MM.1S (cell line): ENCODE data around the gene VPS13A.

Experiments used
- DNase-seq: peaks from one replicate; pipeline ENCODE4 v3.0.0-alpha.2; 2015
- H2AFZ ChIP-seq: fragments of 300-600 bp; sonication (generic); 2 replicates; pipeline ENCODE4 v1.6.0; 2016; ENCODE audit warnings: antibody characterized with exemption, low read length
- H3F3A ChIP-seq: fragments of 300-600 bp; sonication (generic); 2 replicates; pipeline ENCODE4 v1.6.1; 2016; ENCODE audit warnings: mild to moderate bottlenecking, antibody characterized with exemption, low read length, moderate library complexity, mixed read lengths; ENCODE audit not compliant: insufficient read depth
- H3K27ac ChIP-seq: fragments of 300-600 bp; sonication (generic); 2 replicates; pipeline ENCODE4 v1.5.1; 2016; ENCODE audit warnings: mild to moderate bottlenecking, low read length
- H3K27me3 ChIP-seq: fragments of 300-600 bp; sonication (generic); replicated peaks from 2 replicates; pipeline ENCODE4 v1.6.0; 2016; ENCODE audit warnings: low read length; ENCODE audit not compliant: insufficient read depth
- H3K36me3 ChIP-seq: fragments of 300-600 bp; sonication (generic); replicated peaks from 2 replicates; pipeline ENCODE4 v1.6.1; 2016; ENCODE audit warnings: mild to moderate bottlenecking, low read length, mixed read lengths; ENCODE audit not compliant: insufficient read depth
- H3K4me1 ChIP-seq: fragments of 300-600 bp; sonication (generic); 2 replicates; pipeline ENCODE4 v1.6.1; 2016; ENCODE audit warnings: low read length, mixed read lengths
- H3K4me2 ChIP-seq: fragments of 300-600 bp; sonication (generic); 2 replicates; pipeline ENCODE4 v1.6.0; 2016; ENCODE audit warnings: low read depth, low read length
- H3K4me3 ChIP-seq: fragments of 300-600 bp; sonication (generic); 2 replicates; pipeline ENCODE4 v1.5.1; 2016; ENCODE audit warnings: low read length, mixed read lengths
- H3K79me2 ChIP-seq: fragments of 300-600 bp; sonication (generic); 2 replicates; pipeline ENCODE4 v1.6.1; 2016; ENCODE audit warnings: mixed run types, low read length, mixed read lengths
- H3K9ac ChIP-seq: fragments of 300-600 bp; sonication (generic); 2 replicates; pipeline ENCODE4 v1.6.1; 2016; ENCODE audit warnings: low read length, mixed read lengths
- H3K9me2 ChIP-seq: fragments of 300-600 bp; sonication (generic); replicated peaks from 2 replicates; pipeline ENCODE4 v1.6.1; 2016; ENCODE audit warnings: mild to moderate bottlenecking, low read length, mixed read lengths; ENCODE audit not compliant: insufficient read depth
- H3K9me3 ChIP-seq: fragments of 300-600 bp; sonication (generic); replicated peaks from 2 replicates; pipeline ENCODE4 v1.6.1; 2016; ENCODE audit warnings: mild to moderate bottlenecking, low read length, mixed read lengths; ENCODE audit not compliant: insufficient read depth
- H4K20me1 ChIP-seq: fragments of 300-600 bp; sonication (generic); 2 replicates; pipeline ENCODE4 v1.6.1; 2016; ENCODE audit warnings: mild to moderate bottlenecking, low read length, moderate library complexity, mixed read lengths; ENCODE audit not compliant: insufficient read depth
- CTCF ChIP-seq: fragments of 300-600 bp; sonication (generic); IDR thresholded peaks from 2 replicates; pipeline ENCODE4 v1.5.1; 2016; ENCODE audit warnings: antibody characterized with exemption, low read length, mixed read lengths
- EZH2 ChIP-seq: fragments of 300-600 bp; sonication (generic); optimal IDR thresholded peaks from 2 replicates; pipeline ENCODE3; 2017; ENCODE audit warnings: low read depth, mild to moderate bottlenecking, antibody characterized with exemption, low read length, mixed read lengths
- EZH2phosphoT487 ChIP-seq: fragments of 300-600 bp; sonication (generic); IDR thresholded peaks from 2 replicates; pipeline ENCODE4 v1.6.1; 2018; ENCODE audit warnings: antibody characterized with exemption, low read length

VPS13A gene

GRCh38 chr9:77370064-77370463, 192.7 kb downstream of the VPS13A start:
- H3K79me2 ChIP-seq = no peaks in the 10 kb centered on the region
- no peak overlapping the region for H3K27ac ChIP-seq

GRCh38 chr9:77374266-77374665, 196.9 kb downstream of the VPS13A start:
- no peaks in the 10 kb centered on the region for H4K20me1 ChIP-seq
- TF ChIP-seq EZH2 = no peak
- no peak for TF ChIP-seq EZH2phosphoT487
- TF ChIP-seq CTCF = no peak

More at GRCh38 chr9:77370064-77370463, 192.7 kb downstream of the VPS13A start:
- TF ChIP-seq CTCF (no peak), EZH2phosphoT487 (no peak), EZH2 (no peak)
- H3F3A ChIP-seq = no peaks in the 10 kb centered on the region
- H3K9ac ChIP-seq = no peak overlapping the region
- no peaks in the 10 kb centered on the region for H3K27me3 ChIP-seq
- no peak overlapping the region for H2AFZ ChIP-seq
- H3K9me2 ChIP-seq = no peaks in the 10 kb centered on the region
- H3K36me3 ChIP-seq = 0 out of 2 replicates have a peak, but pooled peaks cover 6% of the 10 kb centered on the region
- no peak overlapping the region for H3K4me2 ChIP-seq
- H3K9me3 ChIP-seq = no peaks in the 10 kb centered on the region
- no peaks in the 10 kb centered on the region for H4K20me1 ChIP-seq
- DNase-seq = no peak
- no peak overlapping the region for H3K4me3 ChIP-seq
- H3K4me1 ChIP-seq = no peaks in the 10 kb centered on the region

GRCh38 chr9:77375956-77376532, 198.7 kb downstream of the VPS13A start:
- H2AFZ ChIP-seq = no peak overlapping the region
- no peaks in the 10 kb centered on the region for H4K20me1 ChIP-seq
- H3K4me3 ChIP-seq = no peak overlapping the region
- TF ChIP-seq EZH2phosphoT487 = no peak
- no peak for TF ChIP-seq EZH2
- no peak for TF ChIP-seq CTCF
- DNase-seq = no peak
- no peaks in the 10 kb centered on the region for H3K9me3 ChIP-seq
- H3K79me2 ChIP-seq = no peaks in the 10 kb centered on the region
- no peak overlapping the region for H3K4me2 ChIP-seq
- no peaks in the 10 kb centered on the region for H3K36me3 ChIP-seq
- H3K9me2 ChIP-seq = no peaks in the 10 kb centered on the region
- H3K4me1 ChIP-seq = no peaks in the 10 kb centered on the region
- H3K27me3 ChIP-seq = no peaks in the 10 kb centered on the region
- H3K27ac ChIP-seq = no peak overlapping the region
- H3F3A ChIP-seq = no peaks in the 10 kb centered on the region
- no peak overlapping the region for H3K9ac ChIP-seq

More at GRCh38 chr9:77374266-77374665, 196.9 kb downstream of the VPS13A start:
- Histone ChIP-seq H3K79me2 (no peaks in the 10 kb centered on the region), H3K4me1 (no peaks in the 10 kb centered on the region), H3K4me2 (no peak overlapping the region), H3K9me3 (no peaks in the 10 kb centered on the region), H2AFZ (no peak overlapping the region), H3K27ac (no peak overlapping the region), H3K4me3 (no peak overlapping the region), H3F3A (no peaks in the 10 kb centered on the region), H3K9me2 (no peaks in the 10 kb centered on the region), H3K36me3 (0 out of 2 replicates have a peak, but pooled peaks cover 6% of the 10 kb centered on the region), H3K9ac (no peak overlapping the region), H3K27me3 (no peaks in the 10 kb centered on the region)
- no peak for DNase-seq
